GM18873 (cell line): Measurements from ENCODE around the gene HIGD1B.

Experiments
- ATAC-seq: cut with Tn5 transposase; IDR thresholded peaks from one replicate; pipeline ENCODE4 v1.9.1; 2021; ENCODE audit warnings: mild to moderate bottlenecking, moderate library complexity, moderate number of reproducible peaks; ENCODE audit not compliant: unreplicated experiment, low FRiP score

Gene HIGD1B

DNA sequence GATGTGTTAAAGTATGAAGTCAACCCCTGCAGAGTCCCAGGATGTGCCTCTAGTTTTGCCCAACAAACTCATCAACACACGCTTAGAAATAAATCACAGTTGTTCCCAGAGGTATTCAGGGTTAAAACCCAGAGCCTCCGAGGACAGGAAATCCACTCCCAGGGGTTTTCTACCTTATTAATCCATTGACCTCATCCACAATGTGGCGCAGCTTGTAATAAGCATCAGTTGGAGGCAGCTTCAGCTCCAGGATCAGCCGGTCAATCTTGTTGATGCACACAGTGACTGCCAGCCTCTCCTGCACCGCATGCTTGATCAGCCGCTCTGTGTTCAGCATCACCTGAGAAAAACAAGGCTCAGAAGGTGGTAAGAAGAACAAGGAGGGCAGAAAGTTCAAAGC lies 28.1 kb downstream of the HIGD1B start:
- ATAC-seq, result no peak

DNA sequence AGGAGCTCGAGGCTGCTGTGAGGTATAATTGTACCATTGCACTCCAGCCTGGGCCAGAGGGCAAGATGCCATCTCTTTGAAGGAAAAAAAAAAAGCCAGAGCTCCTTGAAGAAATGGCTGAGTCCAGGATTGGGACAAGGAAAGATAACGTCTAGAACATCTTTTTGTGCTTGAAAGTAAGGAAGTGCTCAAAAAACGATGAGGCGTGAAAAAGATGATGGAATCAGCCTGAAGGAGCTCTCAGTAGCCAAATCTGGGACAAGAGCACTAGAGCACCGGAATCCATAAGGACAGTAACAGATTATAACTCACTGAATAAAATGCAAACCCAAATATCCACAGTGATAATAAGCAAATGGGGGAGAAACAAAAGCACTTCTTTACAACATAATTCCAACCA lies 29.4 kb downstream of the HIGD1B start:
- no peak for ATAC-seq

DNA sequence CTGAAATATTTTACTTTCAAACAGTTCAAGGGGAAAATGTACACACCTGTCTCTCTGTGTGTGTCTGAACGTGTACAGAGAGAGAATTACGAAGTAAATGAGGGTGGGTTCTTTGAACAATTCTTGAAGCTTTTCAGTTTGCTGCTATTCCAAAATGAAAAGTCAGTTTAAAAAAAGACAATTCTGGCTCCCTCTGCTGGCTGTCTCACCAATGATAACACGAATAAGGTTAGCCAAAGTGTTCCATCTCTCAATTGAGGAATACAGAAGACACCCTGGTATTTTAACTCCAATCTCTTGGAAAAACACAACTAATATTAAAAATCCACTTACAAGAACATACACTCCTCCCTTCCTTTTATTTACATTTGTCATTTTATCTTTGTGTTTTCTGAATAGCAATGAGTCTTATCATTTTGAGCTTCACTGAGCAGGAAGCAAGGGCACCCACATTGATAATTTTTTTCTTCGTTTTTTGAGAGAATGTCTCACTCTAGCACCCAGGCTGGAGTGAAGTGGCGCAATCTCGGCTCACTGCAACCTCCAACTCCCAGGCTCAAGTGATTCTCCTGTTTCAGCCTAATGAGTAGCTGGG lies 31.0 kb downstream of the HIGD1B start:
- ATAC-seq, result no peak

DNA sequence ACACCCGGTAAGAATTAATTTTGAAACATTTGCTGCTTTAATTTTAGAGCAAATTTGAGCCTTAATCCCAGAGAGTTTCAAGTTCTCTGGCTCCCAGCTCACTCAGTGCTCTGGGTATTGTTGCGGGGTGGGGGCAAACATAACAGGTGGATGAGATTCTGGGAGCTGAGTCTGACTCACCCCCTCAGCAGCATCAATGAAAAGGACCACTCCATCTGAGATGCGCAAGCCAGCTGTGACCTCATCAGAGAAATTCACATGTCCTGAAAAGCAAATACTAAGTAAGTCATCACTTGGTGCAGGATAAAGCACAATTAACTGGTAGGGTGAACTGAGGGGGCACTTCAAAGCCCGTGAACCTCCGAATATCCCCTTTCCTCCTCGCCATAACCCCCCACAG lies 31.7 kb downstream of the HIGD1B start:
- no peak for ATAC-seq

DNA sequence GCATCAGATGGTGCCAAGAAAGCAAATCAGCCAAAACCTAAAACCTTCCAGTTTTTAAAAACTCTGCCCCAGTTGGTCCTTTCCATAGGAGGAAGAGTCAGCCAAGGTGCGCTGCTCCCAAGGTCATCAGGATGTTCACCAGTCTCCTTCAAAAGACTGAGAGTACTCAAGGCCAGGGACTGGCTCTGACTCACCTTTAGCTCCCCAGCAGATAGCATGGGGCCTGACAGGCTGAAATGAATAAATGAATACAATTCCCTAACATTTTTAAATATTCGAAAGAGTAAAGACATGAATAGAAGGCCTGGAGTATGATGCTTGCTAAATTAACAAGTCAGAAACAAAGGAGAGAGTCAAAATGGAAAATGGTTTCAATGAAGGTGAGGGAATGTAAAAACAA lies 32.4 kb downstream of the HIGD1B start:
- ATAC-seq, result no peak

DNA sequence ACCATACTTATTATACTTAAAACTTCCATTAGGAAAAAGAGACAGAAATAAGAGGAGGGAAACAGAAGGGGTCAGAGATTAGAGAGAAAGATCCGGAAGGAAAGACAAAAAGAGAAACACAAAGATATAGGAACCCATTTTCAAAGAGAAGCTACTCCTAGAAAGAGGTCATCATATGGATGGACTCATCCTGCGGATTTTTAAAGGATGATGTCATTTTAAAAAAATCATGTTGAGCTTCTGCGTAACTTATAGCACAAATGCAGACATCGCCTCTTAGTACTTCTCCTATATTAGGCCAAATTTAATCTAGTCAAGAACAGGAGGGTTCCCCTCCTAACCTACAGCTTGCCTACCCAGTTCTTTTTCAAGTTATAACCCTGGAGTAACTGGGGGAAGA lies 33.5 kb downstream of the HIGD1B start:
- ATAC-seq, result no peak

DNA sequence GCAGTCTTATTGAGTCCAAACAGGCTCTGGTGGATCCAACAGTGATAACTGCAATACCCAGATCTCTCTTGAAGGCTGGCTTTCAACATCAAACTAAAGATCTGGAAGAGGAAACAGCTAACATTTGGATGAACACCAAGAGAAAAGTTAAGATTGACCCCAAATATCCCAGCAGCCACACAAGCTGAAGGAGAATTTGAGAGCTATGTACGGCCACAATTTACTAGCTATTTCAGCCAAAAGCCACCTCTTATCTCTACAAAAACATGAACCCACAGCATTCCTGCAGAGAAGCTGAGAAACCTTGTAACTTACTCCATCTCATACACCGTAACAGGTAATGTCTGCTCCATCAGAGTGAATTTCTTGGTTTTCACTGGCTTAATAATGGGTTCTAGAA lies 37.3 kb downstream of the HIGD1B start:
- no peak for ATAC-seq

DNA sequence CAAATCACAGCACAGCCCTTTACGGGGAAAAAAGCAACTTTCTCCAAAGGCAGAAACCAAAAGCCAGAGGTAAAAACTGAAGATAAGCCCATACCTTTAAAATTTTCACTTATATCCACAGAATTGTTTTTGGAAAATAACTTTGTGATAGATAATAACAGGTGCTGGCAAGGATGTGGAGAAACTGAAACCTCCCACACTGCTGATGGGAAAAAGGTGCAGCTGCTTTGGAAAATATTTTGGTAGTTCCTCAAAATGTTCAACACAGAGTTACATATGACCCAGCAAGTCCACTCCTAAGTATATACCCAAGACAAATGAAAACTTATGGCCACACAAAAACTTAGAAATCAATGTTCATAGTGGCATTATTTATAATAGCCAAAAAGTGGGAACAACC lies 39.3 kb downstream of the HIGD1B start:
- no peak for ATAC-seq

DNA sequence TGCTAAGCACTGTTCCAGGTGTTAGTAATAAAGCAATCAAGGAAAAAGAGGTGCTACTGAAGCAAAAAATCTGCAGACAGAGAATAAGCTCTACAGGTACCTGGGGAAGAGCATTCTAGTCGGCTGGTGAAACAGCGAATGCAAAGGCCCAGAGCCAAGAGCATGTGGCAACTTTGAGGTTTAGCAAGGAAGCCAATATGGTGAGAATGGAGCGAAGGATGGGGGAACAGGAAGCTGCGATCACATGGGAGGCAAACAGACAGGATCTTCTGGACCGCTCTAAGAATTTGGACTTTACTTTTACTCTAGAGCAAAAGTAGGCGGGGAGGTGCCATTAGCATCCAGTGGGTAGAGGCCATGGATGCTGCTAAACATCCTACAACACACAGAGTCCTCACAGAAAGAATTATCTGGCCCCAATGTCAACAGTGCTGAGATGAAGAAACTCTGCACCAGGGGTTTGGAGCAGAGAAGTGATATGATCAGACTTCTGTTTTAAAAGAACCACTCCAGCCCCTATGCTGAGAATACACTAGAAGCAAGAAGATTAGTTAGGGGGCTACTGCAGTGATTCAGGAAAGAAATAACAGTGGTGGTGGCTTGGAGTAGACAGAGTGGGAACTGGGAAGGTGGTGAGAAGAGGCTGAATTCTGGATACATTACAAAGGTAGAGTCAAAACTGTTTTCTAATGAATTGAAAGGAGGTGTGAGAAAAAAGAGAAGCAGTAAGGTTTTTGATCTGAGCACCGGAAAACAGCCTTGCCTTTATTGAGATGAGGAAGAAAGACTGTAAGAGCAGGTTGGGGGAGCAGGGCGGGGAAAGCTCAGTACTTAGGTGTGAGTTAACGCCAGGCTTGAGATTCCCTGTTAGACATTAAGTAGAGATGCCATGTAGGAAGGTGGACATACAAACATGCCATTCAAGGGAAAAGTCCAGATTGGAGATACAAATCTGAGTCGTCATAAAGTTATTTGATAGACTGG lies 40.6 kb downstream of the HIGD1B start:
- no peak for ATAC-seq

DNA sequence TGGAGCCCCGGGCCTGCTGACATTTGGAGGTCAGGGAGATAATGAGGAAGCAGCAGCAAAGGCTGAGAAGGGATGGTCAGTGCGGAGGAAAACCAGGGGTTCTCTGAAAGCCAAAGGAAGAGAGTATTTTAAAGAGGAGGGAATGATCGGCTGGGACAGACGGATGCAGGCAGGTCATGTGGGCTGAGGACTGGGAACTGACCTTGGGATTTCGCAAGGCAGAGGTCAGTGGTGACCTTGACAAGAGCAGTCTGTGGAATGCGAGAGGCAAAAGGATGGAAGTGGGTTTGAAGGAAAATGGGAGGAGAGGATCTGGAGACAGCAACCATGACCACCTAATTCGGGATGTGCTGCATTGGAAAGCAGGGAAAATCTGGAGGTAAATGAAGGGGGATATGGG lies 41.3 kb downstream of the HIGD1B start:
- ATAC-seq, result no peak

DNA sequence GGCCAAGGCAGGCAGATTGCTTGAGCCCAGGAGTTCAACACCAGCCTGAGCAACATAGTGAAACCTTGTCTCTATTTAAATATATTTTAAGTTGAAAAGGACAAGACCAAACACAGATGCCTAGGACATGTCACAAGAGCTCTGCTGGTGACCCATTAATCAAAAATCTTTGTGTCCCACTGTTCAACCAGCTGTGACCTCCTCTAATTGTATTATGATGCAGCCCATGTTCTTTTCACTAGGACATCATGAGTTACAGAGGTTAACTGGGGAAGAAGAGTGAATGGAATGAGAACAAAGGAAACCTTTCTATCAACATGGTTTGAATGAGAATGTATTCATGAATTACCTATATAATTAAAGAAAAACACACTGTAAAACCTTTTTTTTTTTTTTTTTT lies 44.6 kb downstream of the HIGD1B start:
- ATAC-seq, result no peak

DNA sequence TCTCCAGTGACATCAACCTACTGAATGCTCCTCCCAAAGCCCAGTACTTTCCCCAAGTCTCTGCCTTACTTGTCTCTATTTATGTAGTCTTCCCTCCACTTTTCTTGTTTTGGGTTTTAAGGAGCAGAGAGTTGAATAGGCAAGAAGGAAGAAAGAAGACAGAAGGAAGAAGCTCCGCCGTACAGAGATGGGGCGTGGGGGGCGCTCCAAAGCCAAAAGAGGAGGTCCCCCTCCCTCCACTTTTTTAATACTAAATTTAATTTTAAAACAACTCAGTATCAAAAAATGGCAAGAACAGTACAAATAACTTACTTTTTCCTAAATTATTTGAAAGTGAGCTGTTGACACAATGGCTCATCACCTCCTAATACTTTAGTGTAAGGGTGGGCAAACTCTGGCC lies 47.0 kb downstream of the HIGD1B start:
- ATAC-seq, result no peak

DNA sequence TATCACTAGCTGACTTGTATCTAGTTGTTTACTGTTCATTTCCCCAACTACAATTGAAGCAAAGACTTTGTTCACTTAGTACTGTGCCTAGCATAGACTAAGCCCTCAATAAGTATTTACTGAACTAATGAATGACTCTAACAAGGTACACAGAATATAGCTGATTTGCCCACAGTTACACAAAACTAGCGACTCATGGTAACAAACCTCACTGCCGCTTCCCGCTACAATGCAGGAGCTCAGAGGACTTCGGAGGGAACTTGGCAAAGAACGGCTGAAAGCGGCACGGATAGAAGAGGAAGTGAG lies 51.0 kb downstream of the HIGD1B start:
- ATAC-seq, result no peak

DNA sequence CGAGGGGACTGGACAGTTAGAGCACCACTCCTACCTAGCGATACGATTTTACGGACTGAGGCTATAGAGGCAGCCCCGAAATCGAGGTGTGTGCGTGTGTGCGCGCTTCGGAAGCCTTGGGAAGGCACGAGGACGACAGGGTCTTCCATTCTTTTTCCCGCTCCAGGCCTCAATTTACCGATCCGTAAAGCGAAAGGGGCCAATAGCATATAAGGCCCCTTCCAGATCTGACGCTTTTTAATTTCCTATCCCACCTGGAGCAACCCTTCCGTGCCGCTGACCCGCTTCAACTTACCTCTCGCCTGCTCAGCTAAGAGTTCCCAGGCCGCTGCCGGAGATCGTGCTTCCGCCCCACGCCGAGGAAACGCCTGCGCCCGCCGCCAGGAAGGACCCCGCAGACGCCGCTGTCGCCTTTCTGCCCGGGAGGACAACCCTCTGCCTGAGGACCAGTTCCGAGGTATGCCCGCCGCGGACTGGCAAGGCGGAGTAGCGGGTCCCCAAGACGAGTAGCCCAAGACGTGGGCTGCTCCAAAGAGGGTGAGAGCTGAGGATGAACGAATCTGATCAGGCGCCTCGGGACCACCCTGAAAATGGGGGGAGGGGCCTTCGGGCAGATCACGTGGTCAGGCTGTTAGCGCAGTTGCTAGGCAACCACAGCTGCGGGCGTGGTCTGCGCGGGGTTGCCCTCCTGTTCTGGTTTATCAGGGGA lies 51.5 kb downstream of the HIGD1B start, which contains the start of gene EFTUD2:
Gene EFTUD2, minus strand, starts transcription at position 372 of the 709 bp plus-strand sequence. CDS start 4,924 bp downstream, outside the sequence.
- ATAC-seq, result peak; percentile 50
